ENCODE data around the gene ANO2.
"Not testable (repeated sequence)": the region's sequence is repeated elsewhere in the genome, so short reads cannot be mapped to it uniquely, and the experiment has no call there.

ANO2 gene

DNA sequence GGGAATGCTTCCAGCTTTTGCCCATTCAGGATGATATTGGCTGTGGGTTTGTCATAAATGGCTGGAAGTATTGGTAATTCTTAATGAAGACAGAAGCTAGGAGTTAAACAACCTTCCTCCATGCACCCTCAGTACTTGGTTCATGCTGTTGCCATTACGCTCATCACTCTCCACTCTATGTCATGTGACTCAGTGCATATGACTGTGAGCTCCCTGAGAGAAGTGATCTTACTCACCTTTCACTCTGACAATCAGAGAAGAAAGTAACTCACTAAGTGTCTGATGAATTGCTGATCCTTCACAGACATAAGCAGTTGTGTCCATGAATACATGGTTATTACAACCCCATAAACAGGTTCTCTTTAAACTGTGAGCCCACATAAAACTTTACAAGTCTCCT is 275.4 kb downstream of the ANO2 start:
- DNase-seq (ENCODE audit: low spot score) = not testable (repeated sequence)

DNA sequence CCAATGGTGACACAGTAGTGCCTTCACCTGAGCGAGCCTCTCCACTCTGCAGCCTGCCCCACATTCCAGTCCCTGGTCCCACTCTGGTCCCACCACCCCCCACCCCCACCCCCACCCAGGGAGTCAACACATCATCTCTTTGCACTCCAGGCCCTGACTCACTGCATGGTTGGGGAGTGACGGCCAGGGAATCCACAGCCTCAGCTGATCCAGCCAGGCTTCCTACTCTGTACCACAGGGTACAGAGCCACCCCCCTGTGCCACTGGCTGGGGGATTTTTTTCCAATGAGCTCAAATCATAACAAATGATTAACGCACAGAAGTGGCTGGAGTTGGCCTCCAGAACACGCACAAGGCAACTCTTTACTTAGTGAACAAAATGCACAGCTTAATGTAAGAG is 279.4 kb downstream of the ANO2 start:
- DNase-seq (ENCODE audit: low spot score) = no peak

DNA sequence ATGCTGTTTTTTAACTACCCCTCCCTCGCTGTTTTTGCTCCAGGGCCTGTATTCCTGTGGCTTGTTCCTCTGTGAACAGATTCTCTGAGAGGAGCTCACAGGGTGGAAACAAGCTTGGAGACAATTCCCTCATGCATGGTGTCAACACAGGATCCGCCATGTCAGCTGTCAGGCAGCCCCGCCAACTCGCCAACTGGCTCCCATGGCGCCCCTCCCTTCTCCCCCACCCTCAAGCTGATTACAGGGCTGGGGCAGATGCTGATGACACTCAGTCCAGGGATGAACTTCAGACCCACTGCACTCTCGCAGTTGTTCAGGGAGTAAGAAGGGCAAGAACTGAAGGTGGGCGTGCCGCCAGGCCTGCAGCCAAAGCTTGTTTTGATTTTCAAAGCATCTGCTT is 283.2 kb downstream of the ANO2 start:
- no peak for DNase-seq (ENCODE audit: low spot score)

DNA sequence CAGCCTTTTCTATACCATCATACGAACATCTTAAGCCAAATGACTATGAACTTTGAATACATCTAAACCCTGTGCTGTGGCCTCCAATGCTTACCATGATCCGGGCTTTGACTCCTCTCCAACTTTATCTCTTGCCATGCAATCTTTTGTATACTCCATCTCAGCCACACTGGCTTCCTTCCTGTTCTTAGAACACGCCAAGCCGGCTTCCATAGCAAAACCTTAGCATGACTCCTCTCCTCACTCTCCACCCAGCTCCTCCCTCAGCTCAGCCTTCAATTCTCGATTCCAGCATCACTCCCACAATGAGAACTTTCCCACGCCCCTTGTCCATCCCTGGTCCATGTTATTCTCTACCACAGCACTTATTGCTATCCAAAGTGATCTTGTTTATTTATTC is 284.8 kb downstream of the ANO2 start:
- DNase-seq (ENCODE audit: low spot score) = no peak

DNA sequence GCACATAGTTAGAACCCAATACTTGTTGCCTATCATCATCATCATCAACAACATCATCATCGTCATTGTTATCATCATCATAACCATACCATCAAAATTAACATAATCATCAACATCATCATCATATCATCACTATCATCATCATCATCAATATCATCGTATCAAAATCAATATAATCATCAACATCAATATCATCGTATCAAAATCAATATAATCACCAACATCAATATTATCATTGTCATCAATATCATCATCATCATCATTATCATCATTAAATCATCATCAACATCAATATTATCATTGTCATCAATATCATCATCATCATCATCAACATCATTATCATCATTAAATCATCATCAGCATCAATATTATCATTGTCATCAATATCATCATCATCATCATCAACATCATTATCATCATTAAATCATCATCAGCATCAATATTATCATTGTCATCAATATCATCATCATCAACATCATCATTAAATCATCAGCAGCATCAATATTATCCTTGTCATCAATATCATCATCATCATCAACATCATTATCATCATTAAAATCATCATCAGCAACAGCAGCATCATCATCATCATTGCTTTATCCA is 286.6 kb downstream of the ANO2 start:
- not testable (repeated sequence) for DNase-seq (ENCODE audit: low spot score)

DNA sequence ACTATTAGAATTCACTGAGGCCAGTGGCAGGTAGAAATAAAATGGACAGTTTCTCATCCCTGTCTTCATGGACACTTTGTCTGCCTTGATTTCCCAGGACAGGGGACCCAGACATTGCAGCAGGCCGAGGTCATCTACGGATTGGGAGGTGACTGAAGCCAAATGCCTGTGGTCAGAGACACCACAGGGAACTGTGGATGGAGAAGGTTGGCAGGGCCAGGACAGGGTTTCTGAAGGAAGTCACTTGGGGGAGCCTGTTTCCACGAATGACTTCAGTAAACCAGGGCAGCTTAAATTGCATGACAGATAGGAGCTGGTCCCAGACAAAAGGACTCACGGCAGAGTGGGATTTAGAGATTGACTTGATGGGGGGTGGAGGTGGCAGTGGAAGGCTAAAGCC is 288.2 kb downstream of the ANO2 start:
- no peak for DNase-seq (ENCODE audit: low spot score)

DNA sequence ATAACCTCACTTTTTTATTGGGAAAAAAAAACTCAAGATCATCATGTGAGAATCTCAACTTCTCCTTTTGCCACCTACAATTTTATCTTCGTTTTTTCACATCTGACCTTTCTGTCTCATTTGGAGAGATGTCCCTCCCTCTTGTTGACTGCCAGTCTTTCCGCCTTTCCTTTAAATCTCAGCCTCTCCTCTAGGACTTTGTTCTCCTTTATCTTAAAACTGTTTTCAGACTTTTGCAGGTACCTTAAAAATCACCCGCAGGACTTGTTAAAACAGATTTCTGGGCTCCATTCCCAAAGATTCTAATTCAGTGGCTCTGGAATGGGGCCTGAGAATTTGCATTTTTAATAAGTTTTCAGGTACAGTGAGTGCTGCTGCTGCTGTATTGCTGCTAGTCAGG is 289.9 kb downstream of the ANO2 start:
- no peak for DNase-seq (ENCODE audit: low spot score)

DNA sequence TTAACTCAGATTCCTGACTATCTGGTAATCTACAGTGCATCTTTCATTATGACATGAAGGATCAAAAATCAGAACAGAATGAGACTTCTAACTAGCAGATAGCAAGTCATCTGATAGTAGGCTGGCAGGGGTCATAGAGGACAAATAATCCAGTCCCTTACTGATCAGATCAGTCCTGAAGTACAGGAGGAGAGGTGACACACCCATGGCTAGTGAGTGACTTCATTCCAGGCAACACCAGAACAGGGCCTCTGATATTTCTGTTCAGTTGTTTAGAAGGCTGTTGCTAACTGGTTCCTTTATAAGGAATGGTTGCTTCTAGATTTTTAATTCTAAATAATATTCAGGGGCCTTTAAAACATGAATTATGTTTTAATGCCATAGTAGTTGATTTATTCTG is 291.0 kb downstream of the ANO2 start:
- DNase-seq (ENCODE audit: low spot score) = no peak

DNA sequence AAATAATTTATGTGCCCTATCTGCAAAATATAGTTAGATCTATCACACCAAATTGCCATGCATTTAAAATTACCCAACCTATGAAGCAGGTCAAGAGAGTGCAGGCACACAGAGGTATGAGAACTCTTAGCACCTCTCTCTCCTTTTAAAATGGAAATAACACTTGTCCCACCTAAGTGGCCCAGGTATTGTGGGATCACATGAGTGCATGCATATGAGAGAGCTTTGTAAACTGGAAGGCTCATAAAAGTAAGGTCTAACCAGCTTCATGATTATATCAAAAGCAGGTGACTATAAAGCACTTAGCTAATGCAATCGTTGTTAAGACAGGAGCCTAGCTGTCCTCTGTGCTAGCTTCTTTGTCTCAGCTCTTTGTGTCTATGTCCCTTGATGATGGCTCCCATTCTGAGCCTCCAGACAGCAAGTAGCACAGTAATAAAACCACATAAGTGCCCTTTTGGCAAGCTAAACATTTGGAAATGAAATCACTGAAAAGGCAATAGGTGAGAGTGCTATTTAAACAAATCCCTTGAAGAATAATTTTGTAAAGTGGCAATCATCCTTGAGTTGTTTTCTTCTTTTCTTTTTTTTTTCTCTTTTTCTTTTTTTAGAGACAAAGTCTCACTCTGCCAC is 294.1 kb downstream of the ANO2 start:
- DNase-seq (ENCODE audit: low spot score) = no peak

DNA sequence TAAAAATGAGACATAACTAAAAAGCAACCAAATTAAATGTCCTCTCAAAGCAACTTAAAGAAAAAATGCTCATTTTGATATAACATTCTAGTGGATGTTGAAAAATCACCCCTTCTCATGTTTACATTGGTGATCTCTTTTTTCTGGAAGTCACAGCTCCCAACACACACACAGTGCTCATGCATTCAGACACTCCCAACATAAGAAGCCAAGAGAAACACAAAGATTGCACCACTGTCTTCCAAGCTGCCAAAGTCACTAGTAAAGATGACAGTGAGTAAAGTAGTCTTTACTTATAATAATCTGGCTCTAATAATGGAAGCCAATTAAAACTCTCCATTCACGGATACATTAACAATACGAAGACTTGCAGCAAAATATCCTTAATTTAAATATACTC is 294.8 kb downstream of the ANO2 start:
- DNase-seq (ENCODE audit: low spot score) = no peak

DNA sequence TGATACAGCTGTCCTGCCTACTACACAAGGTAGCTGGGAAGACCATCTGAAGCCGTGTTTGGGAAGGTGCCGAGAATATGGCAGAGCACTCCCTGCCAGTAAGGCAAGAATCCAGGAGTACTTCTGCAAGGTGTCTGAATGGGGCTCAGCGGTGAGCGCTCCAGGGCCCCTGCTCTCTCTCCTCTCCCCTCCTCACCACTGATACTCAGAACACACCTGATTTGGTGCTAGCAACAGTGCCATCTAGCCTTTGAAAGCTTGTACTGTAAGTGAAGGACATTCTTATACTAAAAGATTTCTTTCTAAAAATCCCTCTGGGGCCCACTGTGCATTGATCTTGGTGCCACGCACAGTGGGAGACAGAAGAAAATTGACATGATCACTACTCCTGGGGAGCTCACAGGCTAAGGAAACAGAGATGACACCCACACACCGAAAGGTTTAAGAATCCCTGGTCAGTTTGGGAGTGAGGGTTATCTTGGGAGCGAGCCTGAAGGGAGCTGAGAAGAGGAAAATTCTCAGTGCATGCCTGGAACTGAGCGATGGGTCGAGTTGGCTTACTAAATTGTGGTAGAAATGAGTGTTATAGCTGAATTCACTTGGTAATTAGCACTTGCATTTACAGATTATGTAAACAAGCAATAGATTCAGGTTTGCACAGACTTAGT is 296.2 kb downstream of the ANO2 start:
- DNase-seq (ENCODE audit: low spot score) = no peak

DNA sequence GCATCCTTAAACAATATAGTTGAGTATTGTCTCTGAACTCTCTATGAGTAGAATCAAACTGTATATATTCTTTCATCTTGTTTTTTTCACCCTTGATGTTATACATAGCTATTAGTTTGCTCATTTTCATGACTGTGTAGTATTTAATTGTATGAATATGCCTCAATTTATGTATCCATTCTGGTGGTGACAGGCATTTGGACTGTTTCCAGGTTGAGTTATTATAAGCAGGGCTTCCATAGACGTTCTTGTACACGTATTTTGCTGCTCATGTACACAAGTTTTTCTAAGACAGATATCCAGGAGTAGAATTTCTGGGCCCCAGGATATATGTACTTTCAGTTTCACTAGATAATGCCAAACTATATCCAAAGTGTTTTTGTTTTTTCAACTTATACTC is 301.8 kb downstream of the ANO2 start:
- no peak for DNase-seq (ENCODE audit: low spot score)

DNA sequence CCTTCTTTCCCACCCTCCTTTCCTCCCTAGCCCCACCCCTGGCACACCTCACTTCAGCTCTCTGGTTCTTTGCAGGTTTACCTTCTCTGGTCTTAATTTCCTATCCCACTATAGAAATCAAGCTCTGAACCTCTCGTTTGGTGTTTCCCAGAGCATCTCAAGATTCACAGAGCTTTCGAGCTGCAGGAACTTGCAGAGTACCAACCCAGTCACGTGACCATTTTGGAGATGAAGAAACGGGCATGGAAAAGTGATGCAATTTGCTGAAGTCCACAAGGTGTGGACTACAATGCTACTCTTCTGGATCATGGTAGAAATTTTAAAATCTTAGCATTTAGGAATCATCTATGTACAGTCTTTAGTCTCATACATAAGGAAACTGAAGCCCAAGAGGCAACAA is 307.4 kb downstream of the ANO2 start:
- no peak for DNase-seq (ENCODE audit: low spot score)

DNA sequence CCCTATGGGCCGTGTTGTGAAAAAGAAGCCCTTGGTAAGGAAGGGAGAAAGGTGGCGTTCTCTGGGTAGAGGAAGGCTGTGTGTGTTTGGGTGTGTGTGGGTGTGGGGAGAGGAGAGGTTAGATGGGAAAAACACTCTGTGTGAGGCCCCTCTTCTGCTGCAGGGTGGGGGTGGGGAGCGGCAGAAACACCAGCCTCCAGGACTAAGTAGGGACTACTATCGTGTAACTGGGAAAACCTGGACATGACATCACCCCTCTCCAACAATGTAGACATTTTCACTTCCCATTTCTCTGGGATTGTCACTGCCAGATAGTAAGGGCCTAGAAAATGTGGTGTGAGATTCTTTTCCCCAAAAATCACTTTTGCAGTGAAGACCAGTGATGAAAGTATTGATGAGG is 308.2 kb downstream of the ANO2 start:
- no peak for DNase-seq (ENCODE audit: low spot score)

DNA sequence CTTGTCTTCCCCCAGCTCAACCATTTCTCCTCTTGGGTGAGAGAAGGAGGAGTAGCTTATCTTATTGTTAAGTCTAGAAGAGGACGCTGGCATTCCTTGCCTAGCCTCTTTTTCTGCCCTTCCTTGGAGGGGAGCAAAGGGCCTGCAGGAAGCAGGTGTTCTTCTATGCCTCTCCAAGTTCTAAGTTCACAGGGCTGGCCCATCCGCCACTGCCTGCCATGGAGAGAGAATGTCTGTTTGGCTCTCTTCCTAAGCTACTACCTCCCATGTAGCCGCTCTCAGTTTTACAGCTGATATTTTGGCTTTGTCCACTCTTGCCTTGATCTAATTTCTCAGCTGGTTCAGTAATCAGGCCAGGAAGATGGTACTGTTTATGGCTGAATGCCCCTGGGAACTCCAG is 312.0 kb downstream of the ANO2 start:
- no peak for DNase-seq (ENCODE audit: low spot score)

DNA sequence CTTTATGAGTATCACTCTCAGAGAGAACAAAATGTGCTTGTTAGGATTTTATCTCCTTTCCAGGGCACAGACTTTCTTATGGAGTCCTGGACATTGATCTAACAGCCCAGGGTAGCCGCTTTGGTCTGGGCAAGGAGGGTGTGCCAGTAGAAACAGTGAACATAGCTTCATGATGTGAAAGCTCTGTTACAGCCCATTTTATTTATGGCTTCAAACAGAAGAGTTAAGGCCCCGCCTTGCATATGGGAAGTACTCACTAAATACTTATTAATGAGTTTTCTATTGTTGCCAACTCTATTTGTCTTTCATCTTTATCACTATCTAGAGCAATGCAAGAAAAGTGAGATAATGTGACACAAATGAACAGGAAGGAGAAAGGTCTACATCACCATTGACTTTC is 312.6 kb downstream of the ANO2 start:
- DNase-seq (ENCODE audit: low spot score) = no peak

DNA sequence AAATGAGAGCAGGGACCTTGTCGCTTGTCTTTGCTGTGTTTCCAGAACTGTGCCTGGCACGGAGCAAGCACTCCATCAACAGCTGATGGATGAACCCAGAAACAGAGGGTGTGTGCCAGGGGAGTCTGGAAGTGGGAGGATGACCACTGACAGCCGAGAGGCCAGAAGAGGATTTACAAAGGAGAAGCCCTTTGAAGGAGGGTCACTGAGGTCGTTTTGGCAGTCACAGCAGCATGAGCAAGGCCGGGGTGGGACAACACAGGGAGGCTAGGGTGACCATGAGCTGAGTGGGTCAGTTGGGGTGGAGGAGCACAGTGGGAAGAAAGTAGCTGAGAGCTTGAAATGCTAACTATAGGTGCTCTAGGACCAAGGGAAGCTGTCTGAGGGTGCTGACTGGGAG is 313.6 kb downstream of the ANO2 start:
- no peak for DNase-seq (ENCODE audit: low spot score)

DNA sequence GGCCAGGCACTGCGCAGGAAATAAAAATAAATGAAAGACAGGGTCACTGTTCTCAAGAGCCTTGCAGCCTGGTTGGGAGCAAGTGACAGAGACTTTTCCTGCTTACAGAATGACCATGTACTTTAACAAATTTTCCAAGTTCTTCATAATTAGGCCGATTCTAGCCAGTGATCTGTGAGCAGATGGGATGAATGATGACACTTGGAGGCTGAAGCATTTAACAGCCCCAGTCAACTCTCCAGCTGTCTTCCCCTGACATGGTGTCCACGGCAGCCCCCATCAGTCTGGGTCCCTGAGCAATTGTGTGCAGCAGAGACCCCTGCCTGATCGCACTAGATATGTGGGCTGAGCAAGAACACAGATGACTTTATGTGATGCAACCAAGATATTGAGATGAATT is 314.3 kb downstream of the ANO2 start:
- DNase-seq (ENCODE audit: low spot score) = no peak

DNA sequence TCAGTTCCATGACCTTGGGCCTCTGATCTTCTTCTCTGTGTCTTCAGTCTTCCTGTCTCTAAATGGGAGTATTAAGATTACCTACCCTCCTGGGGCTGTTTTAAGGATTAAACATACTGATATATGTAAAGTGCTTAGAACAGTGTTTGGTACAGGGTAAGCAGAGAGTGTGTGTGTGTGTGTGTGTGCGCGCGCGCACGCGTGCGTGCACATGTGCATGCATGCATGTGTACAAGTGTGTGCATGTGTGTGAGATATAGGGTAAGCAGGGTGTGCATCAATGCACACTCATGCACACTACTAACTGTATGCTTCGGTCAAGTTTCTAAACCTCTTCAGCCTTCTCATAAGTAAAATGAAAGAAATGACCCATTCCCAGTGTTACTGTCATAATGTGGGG is 316.6 kb downstream of the ANO2 start:
- DNase-seq (ENCODE audit: low spot score) = no peak

DNA sequence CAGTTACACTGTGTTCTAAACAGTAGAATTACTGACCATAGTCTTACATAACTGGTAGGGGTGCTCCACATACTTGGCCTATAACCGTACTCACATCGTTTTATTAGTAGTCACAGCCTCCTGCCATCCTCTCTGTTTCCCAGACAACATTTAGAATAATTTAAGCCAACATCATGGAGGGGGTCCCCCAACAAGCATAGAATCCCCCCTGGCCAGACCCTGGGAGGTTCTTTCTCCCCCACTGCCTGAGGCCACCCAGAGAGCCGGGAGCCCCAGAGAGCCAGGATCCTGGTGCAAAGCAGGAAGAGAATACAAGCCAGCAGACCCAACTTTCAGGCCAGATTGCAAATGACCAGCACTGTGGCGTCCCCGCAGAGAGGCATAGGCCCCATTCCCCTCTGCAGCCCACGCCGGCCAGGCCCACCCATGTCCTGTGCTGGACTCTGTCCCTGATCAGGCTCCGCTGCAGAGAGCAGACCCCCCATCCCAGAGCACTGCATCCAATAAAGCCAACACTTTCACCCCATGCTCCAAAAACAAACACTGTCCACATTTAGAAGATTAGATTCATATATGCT is 317.9 kb downstream of the ANO2 start:
- no peak for DNase-seq (ENCODE audit: low spot score)

DNA sequence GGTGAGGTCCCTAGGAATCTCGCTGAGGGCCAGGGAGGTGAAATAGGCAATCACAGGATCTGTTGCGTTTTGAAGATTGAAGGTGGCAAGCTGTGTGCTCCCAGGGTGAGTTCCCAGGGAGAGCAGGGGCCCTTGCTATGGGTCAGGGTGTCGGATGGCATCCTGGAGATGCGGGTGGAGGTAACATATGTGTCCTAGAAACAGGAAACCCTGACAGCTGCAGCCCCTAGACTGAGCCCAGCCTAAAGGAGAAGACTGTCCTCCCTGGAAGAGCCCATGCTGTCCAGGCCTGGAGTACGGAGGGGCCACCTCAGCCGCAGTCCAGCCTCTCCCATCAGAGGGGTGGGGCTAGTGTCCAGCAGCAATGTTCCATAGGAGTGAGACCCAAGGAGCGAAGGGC is 318.9 kb downstream of the ANO2 start:
- DNase-seq (ENCODE audit: low spot score) = no peak

DNA sequence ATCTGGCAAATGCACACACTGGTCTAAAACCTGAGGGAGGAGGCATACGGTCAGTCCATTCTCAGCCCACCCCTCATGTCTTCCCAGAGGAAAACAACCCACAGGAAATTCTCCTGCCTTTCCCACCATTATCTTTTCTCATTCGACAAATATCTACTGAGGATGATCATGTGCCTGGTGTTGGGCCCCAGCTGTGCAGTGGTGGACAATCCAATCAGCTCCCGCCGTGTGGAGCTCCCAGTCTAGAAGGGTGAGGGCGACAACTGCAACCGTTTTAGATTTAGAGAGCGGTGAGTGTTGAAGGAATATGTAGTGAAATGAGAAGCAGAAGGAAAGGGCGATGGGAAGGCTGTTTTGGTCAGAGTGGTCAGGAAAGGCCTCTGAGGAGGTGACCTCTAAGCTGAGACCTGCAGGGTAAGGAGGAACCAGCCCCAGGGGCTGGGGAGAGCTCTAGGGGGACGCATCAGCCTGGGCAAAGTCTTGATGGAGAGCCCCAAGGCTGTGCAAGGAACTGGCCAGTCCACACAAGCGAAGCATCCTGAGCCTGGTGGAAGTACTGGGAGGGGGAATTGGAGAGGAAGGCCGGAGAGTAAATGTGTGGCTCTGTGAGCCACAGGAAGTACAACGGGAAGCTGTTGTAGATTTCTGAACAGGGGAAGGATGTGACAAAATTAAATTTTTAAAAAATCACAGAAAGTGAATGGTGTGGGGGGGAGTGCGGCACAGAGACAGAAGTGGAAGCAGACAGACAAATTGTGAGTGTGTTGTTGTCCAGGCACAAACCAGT is 320.4 kb downstream of the ANO2 start:
- DNase-seq (ENCODE audit: low spot score) = no peak

DNA sequence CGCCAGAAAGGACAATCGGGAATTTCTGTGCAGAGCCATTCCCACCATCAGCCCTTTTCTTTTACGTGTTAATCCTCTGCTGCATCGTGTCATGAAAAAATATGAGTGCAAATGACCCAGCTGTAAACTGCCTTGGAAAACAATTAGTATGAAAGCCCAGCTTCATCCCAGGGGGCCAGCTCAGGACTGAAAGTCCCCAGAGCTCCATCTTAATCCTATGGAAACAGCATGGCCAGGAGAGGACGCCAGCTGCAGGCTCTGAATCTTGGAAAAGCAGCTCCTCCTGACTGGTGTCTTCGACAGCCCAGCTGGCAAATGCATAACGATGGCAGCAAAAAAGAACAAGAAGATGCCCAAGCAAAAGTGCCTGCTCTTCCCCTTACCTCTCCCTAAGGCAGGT is 321.6 kb downstream of the ANO2 start:
- no peak for DNase-seq (ENCODE audit: low spot score)

Measured in CD4-positive, alpha-beta T cell treated with Interleukin-15 for 4 hours (primary cell).